Neural cell (in vitro differentiated cells): ENCODE measurements around the gene STUM. TPM values are rescaled to one million over a fixed set of nuclear protein-coding genes. Genes with fewer than 3 reads are reported as not detected.

Source experiments
- H2AFZ ChIP-seq: fragments of 200-600, 300-800 bp; sonication (generic), shearing (Covaris generic); 2 replicates; pipeline ENCODE4 v1.6.0; 2014; ENCODE audit warnings: low read depth, mild to moderate bottlenecking, antibody characterized with exemption, low read length, moderate library complexity
- H3F3A ChIP-seq: fragments of 200-600 bp; shearing (Covaris generic); 2 replicates; pipeline ENCODE4 v1.6.1; 2016; ENCODE audit warnings: mild to moderate bottlenecking, moderate library complexity, mixed read lengths, antibody characterized with exemption, low read length; ENCODE audit not compliant: insufficient read depth, poor library complexity, severe bottlenecking
- H3K27ac ChIP-seq: fragments of 200-600, 300-800 bp; sonication (generic), shearing (Covaris generic); 2 replicates; pipeline ENCODE4 v1.5.1; 2014; ENCODE audit warnings: mild to moderate bottlenecking, low read length, moderate library complexity
- H3K27me3 ChIP-seq: fragments of 300-800, 200-600 bp; sonication (generic), shearing (Covaris generic); 2 replicates; pipeline ENCODE4 v1.6.0; 2014; ENCODE audit warnings: mild to moderate bottlenecking, low read depth, low read length, moderate library complexity; ENCODE audit not compliant: insufficient read depth
- H3K36me3 ChIP-seq: fragments of 300-800, 200-600 bp; sonication (generic), shearing (Covaris generic); 2 replicates; pipeline ENCODE4 v1.5.1; 2014; ENCODE audit warnings: mild to moderate bottlenecking, antibody characterized with exemption, low read length, moderate library complexity; ENCODE audit not compliant: insufficient read depth
- H3K4me2 ChIP-seq: fragments of 300-800, 200-600 bp; sonication (generic), shearing (Covaris generic); 2 replicates; pipeline ENCODE4 v1.6.0; 2014; ENCODE audit warnings: mild to moderate bottlenecking, low read length
- H3K4me3 ChIP-seq: fragments of 300-800, 200-600 bp; sonication (generic), shearing (Covaris generic); 2 replicates; pipeline ENCODE4 v1.5.1; 2014; ENCODE audit warnings: mild to moderate bottlenecking, low read length, moderate library complexity
- H3K79me2 ChIP-seq: fragments of 200-600 bp; shearing (Covaris generic); replicated peaks from 2 replicates; pipeline ENCODE4 v1.6.0; 2014; ENCODE audit warnings: mild to moderate bottlenecking, low read length, moderate library complexity; ENCODE audit not compliant: insufficient read depth
- H3K9ac ChIP-seq: fragments of 300-800, 200-600 bp; sonication (generic), shearing (Covaris generic); 2 replicates; pipeline ENCODE4 v1.6.1; 2016; ENCODE audit warnings: mild to moderate bottlenecking, low read length, mixed read lengths
- H3K9me2 ChIP-seq: fragments of 200-600 bp; shearing (Covaris generic); 2 replicates; pipeline ENCODE4 v1.6.1; 2016; ENCODE audit warnings: mild to moderate bottlenecking, low read length, mixed read lengths; ENCODE audit not compliant: insufficient read depth
- H3K9me3 ChIP-seq: fragments of 200-600, 300-800 bp; sonication (generic), shearing (Covaris generic); 2 replicates; pipeline ENCODE4 v1.6.1; 2016; ENCODE audit warnings: mild to moderate bottlenecking, mixed run types, low read length, moderate library complexity, mixed read lengths
- H4K20me1 ChIP-seq: fragments of 200-600 bp; shearing (Covaris generic); 2 replicates; pipeline ENCODE4 v1.6.1; 2016; ENCODE audit warnings: mild to moderate bottlenecking, mixed run types; ENCODE audit not compliant: insufficient read depth
- CTCF ChIP-seq: fragments of 450-650 bp; IDR thresholded peaks from 2 replicates; pipeline ENCODE4 v1.5.1; 2014; ENCODE audit warnings: antibody characterized with exemption, mild to moderate bottlenecking, moderate library complexity; ENCODE audit not compliant: poor library complexity, severe bottlenecking
- EP300 ChIP-seq: fragments of 450-650 bp; conservative IDR thresholded peaks from 2 replicates; pipeline ENCODE4 v1.6.1; 2014; ENCODE audit warnings: antibody characterized with exemption, mild to moderate bottlenecking, moderate library complexity; ENCODE audit not compliant: poor library complexity, severe bottlenecking
- EZH2 ChIP-seq: fragments of 200-600, 300-800 bp; shearing (Covaris generic), sonication (generic); IDR thresholded peaks from 2 replicates; pipeline ENCODE4 v1.6.1; 2014; ENCODE audit warnings: antibody characterized with exemption, low read length, borderline replicate concordance, mild to moderate bottlenecking; ENCODE audit not compliant: insufficient read depth, poor library complexity, severe bottlenecking
- MXI1 ChIP-seq: fragments of 450-650 bp; conservative IDR thresholded peaks from 2 replicates; pipeline ENCODE4 v1.6.1; 2014; ENCODE audit warnings: antibody characterized with exemption, mild to moderate bottlenecking; ENCODE audit not compliant: poor library complexity, severe bottlenecking
- POLR2AphosphoS5 ChIP-seq: IDR thresholded peaks from 2 replicates; pipeline ENCODE4 v1.6.1; 2012
- RAD21 ChIP-seq: fragments of 450-650 bp; conservative IDR thresholded peaks from 2 replicates; pipeline ENCODE4 v1.6.1; 2014; ENCODE audit warnings: antibody characterized with exemption, mild to moderate bottlenecking, moderate library complexity
- REST ChIP-seq: IDR thresholded peaks from 2 replicates; pipeline ENCODE4 v1.6.1; 2012; ENCODE audit warnings: borderline replicate concordance
- SMC3 ChIP-seq: fragments of 450-650 bp; conservative IDR thresholded peaks from 2 replicates; pipeline ENCODE4 v1.6.1; 2014; ENCODE audit warnings: antibody characterized with exemption, mild to moderate bottlenecking, moderate library complexity; ENCODE audit not compliant: poor library complexity
- TAF1 ChIP-seq: IDR thresholded peaks from 2 replicates; pipeline ENCODE4 v1.6.1; 2012; ENCODE audit warnings: low read depth
- polyA plus RNA-seq: library from polyadenylated mRNA; depleted of rRNA; stranded (reverse); fragments of >200 nt; gene quantifications from 2 replicates; pipeline ENCODE4 v1.2.3, GENCODE V29; 2014

The STUM gene
- polyA plus RNA-seq, 1 donor from 2014 or later, result 0.52 TPM

- Histone ChIP-seq H3K9me2 (no peaks in the 10 kb centered on the region), H3F3A (no peaks in the 10 kb centered on the region), H4K20me1 (no peaks in the 10 kb centered on the region), H3K4me3 (no peak overlapping the region), H3K36me3 (no peaks in the 10 kb centered on the region), H3K4me2 (no peak overlapping the region), H2AFZ (no peak overlapping the region), H3K9ac (no peak overlapping the region), H3K79me2 (no peaks in the 10 kb centered on the region), H3K27me3 (no peaks in the 10 kb centered on the region), H3K9me3 (no peaks in the 10 kb centered on the region), H3K27ac (no peak overlapping the region)
- TF ChIP-seq TAF1, result no peak
- TF ChIP-seq MXI1, result no peak
- TF ChIP-seq REST, result no peak
- no peak for TF ChIP-seq POLR2AphosphoS5
- no peak for TF ChIP-seq RAD21
- no peak for TF ChIP-seq EP300
- no peak for TF ChIP-seq CTCF
- no peak for TF ChIP-seq SMC3
- no peak for TF ChIP-seq EZH2
Observed at GRCh38 chr1:226632922-226633351, 84.4 kb downstream of the STUM start.

GRCh38 chr1:226633541-226634165, 85.1 kb downstream of the STUM start:
- H3F3A ChIP-seq, result no peaks in the 10 kb centered on the region
- H3K36me3 ChIP-seq, result no peaks in the 10 kb centered on the region
- H4K20me1 ChIP-seq, result no peaks in the 10 kb centered on the region
- no peaks in the 10 kb centered on the region for H3K27me3 ChIP-seq
- no peak overlapping the region for H3K9ac ChIP-seq
- H3K27ac ChIP-seq, result no peak overlapping the region
- no peaks in the 10 kb centered on the region for H3K9me2 ChIP-seq
- H2AFZ ChIP-seq, result no peak overlapping the region
- H3K79me2 ChIP-seq, result no peaks in the 10 kb centered on the region
- TF ChIP-seq CTCF, result no peak
- H3K4me2 ChIP-seq, result no peak overlapping the region
- H3K9me3 ChIP-seq, result no peaks in the 10 kb centered on the region
- H3K4me3 ChIP-seq, result no peak overlapping the region
